Cardiac fibroblast (primary cell): Measurements from ENCODE around the gene CACNA1S.

Experiments used
- DNase-seq, 2 donors: peaks; one replicate each; pipeline versions ENCODE4 v3.0.0 to v3.0.0-alpha.2; 2010; ENCODE audit warnings: low read depth in 2 of 2
- H3K4me3 ChIP-seq, 2 donors: replicated peaks in 1 of 2; 1 replicate in 1 of 2; 2 replicates in 1 of 2; pipeline ENCODE4 v1.5.1; 2011; ENCODE audit warnings: low read depth in 2 of 2, low read length in 2 of 2, mild to moderate bottlenecking in 2 of 2, moderate library complexity in 1 of 2
- TF ChIP-seq, protein P1 (sequence below): IDR thresholded peaks from one replicate; pipeline ENCODE4 v1.5.1; 2011; ENCODE audit warnings: low read depth, mild to moderate bottlenecking, low read length, inconsistent platforms

CACNA1S gene

DNA sequence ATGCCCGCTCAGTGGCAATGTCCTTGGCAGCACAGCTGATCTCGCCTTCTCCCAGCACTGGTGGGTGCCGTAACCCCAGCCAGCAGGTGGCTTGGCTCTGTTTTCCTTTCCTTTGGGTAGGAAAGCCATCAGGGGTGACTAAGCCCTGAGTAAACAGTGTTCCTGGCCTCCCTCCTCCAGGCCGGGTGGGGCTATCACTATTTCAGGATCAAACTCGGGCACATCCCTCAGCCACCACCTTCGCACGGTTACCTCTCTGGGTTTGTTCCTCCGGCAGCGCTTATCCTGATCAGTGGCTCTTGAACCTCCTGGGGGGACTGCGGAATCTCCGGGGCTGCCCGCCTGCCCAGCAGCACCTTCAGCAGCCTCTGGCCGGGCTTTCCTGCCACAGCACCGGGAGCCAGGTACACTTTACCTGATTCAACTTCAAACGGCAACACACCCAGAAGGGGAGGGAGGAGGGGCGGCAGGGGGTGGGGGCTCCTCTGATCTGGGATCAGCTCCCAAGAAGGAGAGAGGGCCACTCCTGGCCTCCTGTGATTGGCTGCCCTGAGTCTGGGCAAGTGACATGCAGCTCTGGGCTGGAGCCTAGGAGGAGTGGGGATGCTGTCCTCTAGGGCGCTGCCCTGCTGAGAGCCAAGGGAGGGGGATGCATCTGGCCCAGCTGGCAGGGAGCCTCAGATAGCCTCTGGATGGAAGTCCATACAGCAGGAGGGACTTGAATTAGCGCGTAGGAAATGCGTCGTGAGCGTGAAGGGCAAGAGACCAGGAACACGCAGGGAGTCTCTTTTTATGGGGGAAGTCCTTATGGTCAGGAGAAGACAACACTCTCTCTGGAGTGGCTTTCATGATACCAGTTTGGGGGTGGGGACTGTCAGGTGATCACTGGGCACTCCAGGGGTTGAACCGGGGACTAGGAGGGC lies 14.9 kb upstream of the CACNA1S start, which contains the start of gene ASCL5:
TSS of gene ASCL5 (minus strand) at position 353 of the 923 bp plus-strand sequence. CDS start 11,812 bp downstream, outside the sequence.
- peak in 1 of 2 donors; percentile 43 for DNase-seq
- TF ChIP-seq, protein P1, sequence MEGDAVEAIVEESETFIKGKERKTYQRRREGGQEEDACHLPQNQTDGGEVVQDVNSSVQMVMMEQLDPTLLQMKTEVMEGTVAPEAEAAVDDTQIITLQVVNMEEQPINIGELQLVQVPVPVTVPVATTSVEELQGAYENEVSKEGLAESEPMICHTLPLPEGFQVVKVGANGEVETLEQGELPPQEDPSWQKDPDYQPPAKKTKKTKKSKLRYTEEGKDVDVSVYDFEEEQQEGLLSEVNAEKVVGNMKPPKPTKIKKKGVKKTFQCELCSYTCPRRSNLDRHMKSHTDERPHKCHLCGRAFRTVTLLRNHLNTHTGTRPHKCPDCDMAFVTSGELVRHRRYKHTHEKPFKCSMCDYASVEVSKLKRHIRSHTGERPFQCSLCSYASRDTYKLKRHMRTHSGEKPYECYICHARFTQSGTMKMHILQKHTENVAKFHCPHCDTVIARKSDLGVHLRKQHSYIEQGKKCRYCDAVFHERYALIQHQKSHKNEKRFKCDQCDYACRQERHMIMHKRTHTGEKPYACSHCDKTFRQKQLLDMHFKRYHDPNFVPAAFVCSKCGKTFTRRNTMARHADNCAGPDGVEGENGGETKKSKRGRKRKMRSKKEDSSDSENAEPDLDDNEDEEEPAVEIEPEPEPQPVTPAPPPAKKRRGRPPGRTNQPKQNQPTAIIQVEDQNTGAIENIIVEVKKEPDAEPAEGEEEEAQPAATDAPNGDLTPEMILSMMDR = peak; percentile 34
- no peak within 1 kb of the TSS for H3K4me3 ChIP-seq

DNA sequence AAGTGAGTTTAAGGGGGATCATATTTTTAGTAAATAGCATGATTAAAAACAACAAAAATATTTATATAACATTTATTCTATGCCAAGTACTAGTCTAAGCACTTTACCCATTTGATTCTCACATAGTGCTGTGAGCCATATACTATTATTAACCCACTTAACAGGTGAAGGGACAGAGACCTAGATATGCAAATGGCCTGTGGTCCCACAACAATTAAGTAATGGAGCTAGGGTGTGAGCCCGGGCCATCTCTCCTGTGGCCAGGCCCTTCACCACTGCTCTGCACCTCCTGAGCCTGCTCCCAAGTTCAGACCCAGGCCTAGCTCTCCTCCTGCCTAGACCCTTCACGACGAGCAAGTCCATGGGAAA lies 14.2 kb upstream of the CACNA1S start:
- H3K4me3 ChIP-seq = no peak overlapping the region
- TF ChIP-seq, protein P1 = no peak
- DNase-seq = no peak

DNA sequence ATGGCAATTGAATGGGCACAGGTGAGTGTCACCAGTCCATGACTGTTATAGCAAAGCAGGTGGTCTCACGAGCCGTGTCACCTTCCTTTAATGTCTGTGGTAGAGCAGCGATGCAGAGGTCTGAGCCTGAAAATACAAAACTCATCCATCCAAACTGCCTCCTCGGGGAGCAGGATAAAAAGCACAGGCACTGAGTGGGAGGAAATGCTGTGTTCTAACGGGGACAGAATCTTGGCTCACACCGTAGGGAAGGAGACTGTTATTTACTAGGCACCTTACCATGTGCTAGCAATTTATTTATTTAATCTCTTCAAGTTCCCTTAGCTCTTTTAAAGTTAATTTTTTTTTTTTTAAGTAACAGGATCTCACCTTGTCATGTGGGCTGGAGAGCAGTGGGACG lies 13.6 kb upstream of the CACNA1S start:
- no peak overlapping the region for H3K4me3 ChIP-seq
- TF ChIP-seq, protein P1 = no peak
- DNase-seq = no peak

DNA sequence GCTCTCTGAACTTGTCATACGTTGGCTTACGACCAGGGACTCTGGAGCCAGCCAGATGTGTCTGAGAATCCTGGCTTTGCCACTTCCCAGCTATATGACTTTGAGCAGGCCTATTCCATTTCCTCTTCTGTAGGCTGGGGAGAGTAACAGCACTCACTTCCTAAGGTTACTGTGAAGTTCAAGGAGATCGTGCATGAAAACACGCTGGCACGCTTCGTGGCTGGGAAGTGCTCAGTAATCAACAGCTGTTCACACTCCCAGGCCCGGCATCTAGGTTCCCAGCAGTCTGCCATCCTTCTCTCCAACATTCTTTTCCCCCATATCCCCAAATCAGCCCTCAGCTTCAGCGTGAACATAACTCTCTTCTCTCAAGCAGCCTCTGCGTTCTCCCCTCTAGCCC lies 12.8 kb upstream of the CACNA1S start:
- no peak overlapping the region for H3K4me3 ChIP-seq
- DNase-seq = peak in 1 of 2 donors; percentile 7
- TF ChIP-seq, protein P1 = no peak

DNA sequence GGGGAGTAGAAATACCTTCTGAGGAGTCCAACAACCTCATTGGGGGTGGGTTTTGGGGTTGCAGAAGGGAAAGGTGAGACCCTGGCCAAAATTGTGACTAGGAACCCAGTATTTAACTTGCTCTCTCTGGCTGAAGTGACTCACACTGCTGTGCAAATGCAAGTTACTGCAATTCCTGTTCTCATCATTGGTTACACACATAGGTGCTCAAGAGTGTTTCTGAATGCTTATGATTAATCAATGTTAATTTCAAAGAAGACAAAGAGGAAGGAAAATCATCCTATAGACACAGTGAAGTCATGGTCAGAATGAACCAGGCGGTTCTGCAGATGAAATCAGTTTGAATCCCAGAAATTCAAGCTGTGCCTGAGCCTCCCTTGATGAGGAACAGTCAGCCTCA lies 11.6 kb upstream of the CACNA1S start:
- no peak overlapping the region for H3K4me3 ChIP-seq
- TF ChIP-seq, protein P1 = no peak
- DNase-seq = peak in 1 of 2 donors; percentile 9

DNA sequence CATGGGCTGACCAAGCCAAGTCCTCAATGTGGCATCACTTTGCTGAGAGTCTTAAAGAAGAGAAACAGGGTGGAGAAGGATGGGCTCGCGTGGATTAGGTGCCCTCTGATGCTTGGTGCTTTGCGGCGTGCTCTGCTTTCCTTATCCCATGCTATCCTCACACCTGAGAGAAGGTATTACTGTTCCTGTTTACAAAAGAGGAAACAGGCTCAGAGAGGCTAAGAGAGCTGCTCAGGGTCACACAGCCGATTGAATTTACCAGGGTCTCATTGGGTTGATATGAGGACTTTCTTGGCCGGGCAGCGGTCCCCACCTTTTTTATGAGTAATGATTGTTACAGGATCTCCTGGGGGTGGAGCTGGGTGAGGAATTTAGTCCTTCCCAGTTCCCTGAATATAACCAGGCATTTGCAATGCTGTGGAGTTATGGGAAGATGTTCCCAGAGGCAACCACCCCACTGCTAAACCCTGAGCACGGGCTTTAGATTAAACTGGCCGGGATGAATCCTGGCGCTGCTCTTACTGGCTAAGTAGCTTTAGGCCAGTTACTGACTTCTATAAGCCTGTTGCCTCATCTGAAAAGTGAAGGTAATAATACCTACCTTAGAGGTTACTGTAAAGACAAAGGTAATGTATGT lies 10.2 kb upstream of the CACNA1S start:
- TF ChIP-seq, protein P1 = no peak
- DNase-seq = no peak
- no peak overlapping the region for H3K4me3 ChIP-seq
